Gastroesophageal sphincter (tissue), 4 donors: ENCODE measurements around the gene DMRT1. TPM values are rescaled to one million over a fixed set of nuclear protein-coding genes. Genes with fewer than 3 reads are reported as not detected.

ENCODE experiments used
- ATAC-seq: fragments of 150-250 bp; one replicate; pipeline ENCODE4 v1.9.1; 2016; ENCODE audit warnings: mild to moderate bottlenecking, moderate library complexity
- H3K27ac ChIP-seq, 4 donors: fragments of 200-600 bp; sonication (generic) in 3 of 4; 1 replicate in 3 of 4; 2 replicates in 1 of 4; pipeline ENCODE4 v1.5.1; 2016 to 2019
- H3K27me3 ChIP-seq: fragments of 200-600 bp; sonication (generic); one replicate; pipeline ENCODE4 v1.5.1; 2019
- H3K36me3 ChIP-seq, 2 donors: fragments of 200-600 bp; sonication (generic); one replicate each; pipeline ENCODE4 v1.5.1; 2019; ENCODE audit warnings: control low read depth in 1 of 2
- H3K4me1 ChIP-seq, 3 donors: fragments of 200-600 bp; sonication (generic); 1 replicate in 2 of 3; 2 replicates in 1 of 3; pipeline ENCODE4 v1.5.1; 2016 to 2019; ENCODE audit warnings: control low read depth in 2 of 3
- H3K4me3 ChIP-seq, 2 donors: fragments of 200-600 bp; sonication (generic); one replicate each; pipeline ENCODE4 v1.5.1; 2019; ENCODE audit warnings: mild to moderate bottlenecking in 1 of 2, moderate library complexity in 1 of 2
- H3K9me3 ChIP-seq, 3 donors: fragments of 200-600 bp; sonication (generic); one replicate each; pipeline ENCODE4 v1.5.1; 2017 to 2019; ENCODE audit warnings: control low read depth in 2 of 3
- EP300 ChIP-seq: sonication (generic); formaldehyde crosslinking; IDR thresholded peaks from one replicate; pipeline ENCODE4 v1.6.1; 2017; ENCODE audit warnings: antibody characterized with exemption, mild to moderate bottlenecking
- POLR2A ChIP-seq, 2 donors: fragments of 450-650 bp; IDR thresholded peaks; one replicate each; pipeline ENCODE4 v1.6.1; 2017; ENCODE audit warnings: antibody characterized with exemption in 2 of 2, mild to moderate bottlenecking in 2 of 2, moderate library complexity in 1 of 2
- POLR2AphosphoS5 ChIP-seq: sonication (generic); formaldehyde crosslinking; IDR thresholded peaks from one replicate; pipeline ENCODE4 v1.6.1; 2017; ENCODE audit warnings: antibody characterized with exemption
- WGBS, 2 donors: methylation state at CpG; one replicate each; pipeline ENCODE4 v1.1.5; 2018; ENCODE audit warnings: low coverage in 1 of 2; 5-methylcytosine and 5-hydroxymethylcytosine counted together
- total RNA-seq, 4 donors: library from RNA; depleted of rRNA; stranded (reverse); fragments of >200 nt; gene quantifications; one replicate each; pipeline ENCODE4 v1.1.0, GENCODE V29; 2016
- TF ChIP-seq, protein P1 (sequence below), 4 experiments: fragments of 200-600 bp in 2 of 4; fragments of 450-650 bp in 2 of 4; sonication (generic) in 1 of 4; IDR thresholded peaks; one replicate each; pipeline ENCODE4 v1.5.1; 2017 to 2019; ENCODE audit warnings: antibody characterized with exemption in 4 of 4, mild to moderate bottlenecking in 2 of 4, moderate library complexity in 2 of 4

DMRT1 gene
- total RNA-seq, 4 donors from 2014 or later = not detected

DNA sequence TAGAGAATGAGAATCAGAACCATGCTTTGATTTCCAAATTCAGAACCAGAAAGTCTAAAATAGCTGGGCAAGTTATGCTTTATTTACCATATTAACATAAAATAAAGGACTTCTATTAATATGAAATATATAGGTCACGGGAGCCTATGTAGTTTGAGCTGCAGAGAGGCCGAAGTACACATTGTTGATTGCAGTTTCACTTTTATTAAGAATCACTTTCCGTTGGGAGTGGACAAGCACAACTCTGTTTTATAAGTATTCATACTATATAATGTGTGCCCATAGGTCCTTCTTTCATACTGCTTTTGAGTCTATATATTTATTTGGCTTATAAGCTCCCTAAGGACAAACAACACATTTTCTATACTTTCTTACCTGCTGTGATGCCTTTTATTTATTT lies 76.2 kb downstream of the DMRT1 start:
- TF ChIP-seq POLR2A (IDR thresholded peaks at IDR 0.05) (no peak), POLR2AphosphoS5 (no peak), EP300 (no peak)
- TF ChIP-seq, protein P1, sequence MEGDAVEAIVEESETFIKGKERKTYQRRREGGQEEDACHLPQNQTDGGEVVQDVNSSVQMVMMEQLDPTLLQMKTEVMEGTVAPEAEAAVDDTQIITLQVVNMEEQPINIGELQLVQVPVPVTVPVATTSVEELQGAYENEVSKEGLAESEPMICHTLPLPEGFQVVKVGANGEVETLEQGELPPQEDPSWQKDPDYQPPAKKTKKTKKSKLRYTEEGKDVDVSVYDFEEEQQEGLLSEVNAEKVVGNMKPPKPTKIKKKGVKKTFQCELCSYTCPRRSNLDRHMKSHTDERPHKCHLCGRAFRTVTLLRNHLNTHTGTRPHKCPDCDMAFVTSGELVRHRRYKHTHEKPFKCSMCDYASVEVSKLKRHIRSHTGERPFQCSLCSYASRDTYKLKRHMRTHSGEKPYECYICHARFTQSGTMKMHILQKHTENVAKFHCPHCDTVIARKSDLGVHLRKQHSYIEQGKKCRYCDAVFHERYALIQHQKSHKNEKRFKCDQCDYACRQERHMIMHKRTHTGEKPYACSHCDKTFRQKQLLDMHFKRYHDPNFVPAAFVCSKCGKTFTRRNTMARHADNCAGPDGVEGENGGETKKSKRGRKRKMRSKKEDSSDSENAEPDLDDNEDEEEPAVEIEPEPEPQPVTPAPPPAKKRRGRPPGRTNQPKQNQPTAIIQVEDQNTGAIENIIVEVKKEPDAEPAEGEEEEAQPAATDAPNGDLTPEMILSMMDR (IDR thresholded peaks at IDR 0.05) = no peak
- no peaks in the 10 kb centered on the region for H3K36me3 ChIP-seq

DNA sequence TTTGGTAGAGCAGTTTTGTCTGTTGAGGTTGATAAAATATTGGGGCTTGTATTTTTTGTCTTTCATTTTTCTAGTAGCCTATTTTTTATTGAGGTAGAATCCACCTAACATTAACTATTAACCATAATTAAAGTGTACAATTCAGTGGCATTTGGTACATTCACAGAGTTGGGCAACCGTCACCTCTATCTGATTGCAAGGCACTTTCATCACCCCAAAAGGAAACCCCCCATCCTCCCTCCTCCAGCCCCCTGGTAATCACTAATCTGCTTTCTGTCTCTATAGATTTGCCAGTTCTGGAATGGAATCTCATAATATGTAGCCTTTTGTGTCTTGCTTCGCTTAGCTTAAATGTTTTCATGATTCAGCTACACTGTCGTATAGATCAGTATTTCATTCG lies 79.4 kb downstream of the DMRT1 start:
- no peak for ATAC-seq

More for the DNA sequence above, 76.2 kb downstream of the DMRT1 start:
- no peak overlapping the region for H3K27ac ChIP-seq
- WGBS, 2 donors = 79 to 81% methylated on average over 3 of the region's 3 CpGs
- H3K27me3 ChIP-seq = peaks cover 66% of the 10 kb centered on the region
- no peak for ATAC-seq
- no peaks in the 10 kb centered on the region for H3K9me3 ChIP-seq
- no peaks in the 10 kb centered on the region for H3K4me1 ChIP-seq
- H3K4me3 ChIP-seq = no peak overlapping the region

DNA sequence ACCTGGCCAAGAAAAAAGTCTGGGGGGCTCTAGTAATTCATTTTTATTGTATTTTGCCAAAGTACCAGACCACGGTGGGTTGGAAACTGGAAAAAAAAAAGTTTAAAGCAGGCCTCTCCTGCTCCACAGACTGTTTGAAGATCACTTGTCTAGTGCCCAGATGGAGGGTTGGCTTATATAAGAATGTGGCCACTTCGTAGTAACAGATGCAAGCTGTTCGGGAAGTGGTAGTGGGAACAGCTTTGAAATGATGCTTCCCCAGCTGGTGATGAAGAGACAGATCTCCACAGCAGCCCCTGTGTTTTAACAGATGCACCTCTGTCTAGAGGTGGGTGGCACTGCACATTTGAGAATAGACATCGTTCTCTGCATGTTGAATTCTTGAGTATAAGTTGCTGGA lies 80.7 kb downstream of the DMRT1 start:
- Histone ChIP-seq H3K27ac (no peak overlapping the region), H3K9me3 (no peaks in the 10 kb centered on the region), H3K36me3 (no peaks in the 10 kb centered on the region), H3K4me1 (no peaks in the 10 kb centered on the region), H3K4me3 (no peak overlapping the region), H3K27me3 (peaks cover 34% of the 10 kb centered on the region)
- ATAC-seq = no peak
- TF ChIP-seq, protein P1 (IDR thresholded peaks at IDR 0.05) = no peak
- no peak for TF ChIP-seq POLR2A (IDR thresholded peaks at IDR 0.05)
- TF ChIP-seq EP300 = no peak
- no peak for TF ChIP-seq POLR2AphosphoS5
- WGBS, 2 donors = 66 to 68% methylated on average over 3 to 4 of the region's 4 CpGs

More for the DNA sequence above, 79.4 kb downstream of the DMRT1 start:
- Histone ChIP-seq H3K4me3 (no peak overlapping the region), H3K4me1 (no peaks in the 10 kb centered on the region), H3K36me3 (no peaks in the 10 kb centered on the region), H3K9me3 (no peaks in the 10 kb centered on the region), H3K27ac (no peak overlapping the region), H3K27me3 (peaks cover 43% of the 10 kb centered on the region)
- TF ChIP-seq, protein P1 (IDR thresholded peaks at IDR 0.05) = no peak
- TF ChIP-seq EP300 (no peak), POLR2AphosphoS5 (no peak)
- WGBS, 2 donors = 71 to 90% methylated on average over 2 to 4 of the region's 4 CpGs

DNA sequence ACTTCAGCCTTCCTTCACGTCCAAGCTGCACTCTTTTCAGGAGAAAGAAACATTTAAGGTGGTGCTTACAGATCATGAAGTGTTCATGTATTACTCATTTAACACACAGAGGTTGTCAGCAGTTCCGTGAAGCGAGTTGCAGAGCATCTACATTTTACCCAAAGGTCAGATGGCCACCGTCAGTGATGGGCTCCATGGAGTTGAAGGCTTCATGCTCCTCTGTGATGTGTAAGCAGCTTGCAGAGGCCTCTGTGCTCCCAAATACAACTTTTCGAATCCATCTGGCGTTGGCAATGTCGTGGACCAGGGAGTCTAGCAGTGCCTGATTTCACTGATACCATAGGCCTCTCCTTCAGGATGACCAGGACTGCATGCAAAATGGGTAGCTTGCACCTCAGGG lies 81.2 kb downstream of the DMRT1 start:
- Histone ChIP-seq H3K4me1 (no peaks in the 10 kb centered on the region), H3K9me3 (no peaks in the 10 kb centered on the region), H3K4me3 (no peak overlapping the region), H3K27ac (no peak overlapping the region), H3K27me3 (peaks cover 34% of the 10 kb centered on the region), H3K36me3 (no peaks in the 10 kb centered on the region)
- no peak for ATAC-seq
- WGBS, 2 donors = 61 to 77% methylated on average over 2 to 4 of the region's 7 CpGs
- TF ChIP-seq, protein P1 (IDR thresholded peaks at IDR 0.05) = no peak
- TF ChIP-seq POLR2AphosphoS5 (no peak), POLR2A (IDR thresholded peaks at IDR 0.05) (no peak), EP300 (no peak)

DNA sequence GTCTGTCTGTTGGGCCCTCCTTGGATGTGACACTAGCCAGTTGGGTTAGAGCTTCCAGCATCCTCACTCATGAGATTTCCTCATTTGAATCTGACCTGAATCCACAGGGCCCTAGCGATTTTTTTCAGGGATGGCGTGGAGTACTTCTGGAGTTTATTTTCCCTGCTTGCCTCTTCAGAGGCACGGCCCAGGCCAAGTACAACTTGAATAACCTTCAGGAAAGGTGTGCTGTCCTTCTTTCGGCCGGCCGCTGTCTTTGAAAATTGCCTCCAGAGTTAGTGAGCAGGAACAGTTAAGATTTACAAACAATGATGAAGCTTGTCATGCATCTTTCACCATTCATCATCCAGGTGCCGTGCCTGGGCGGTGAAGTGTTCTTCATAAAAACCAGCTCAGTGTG lies 85.5 kb downstream of the DMRT1 start:
- H3K27me3 ChIP-seq = peaks cover 14% of the 10 kb centered on the region
- ATAC-seq = no peak
- no peak for TF ChIP-seq POLR2A (IDR thresholded peaks at IDR 0.05)
- TF ChIP-seq EP300 = no peak
- TF ChIP-seq POLR2AphosphoS5 = no peak
- TF ChIP-seq, protein P1 (IDR thresholded peaks at IDR 0.05) = no peak
- no peaks in the 10 kb centered on the region for H3K36me3 ChIP-seq
- 67 to 83% methylated on average over 1 to 8 of the region's 8 CpGs for WGBS, 2 donors
- no peak overlapping the region for H3K27ac ChIP-seq
- H3K9me3 ChIP-seq = no peaks in the 10 kb centered on the region
- H3K4me1 ChIP-seq = no peaks in the 10 kb centered on the region
- H3K4me3 ChIP-seq = no peak overlapping the region
